Measurements from ENCODE around the gene OPN1MW3.

- TF ChIP-seq CTCF (IDR thresholded peaks at IDR 0.05), result no peak
- TF ChIP-seq ZFX (IDR thresholded peaks at IDR 0.05; ENCODE audit: borderline replicate concordance), result no peak
Measured at GRCh38 chrX:154305541-154306205, 48.3 kb downstream of the OPN1MW3 start.

Measured in 22Rv1 (cell line).